Spleen (tissue), 7 donors: ENCODE measurements around the gene ST8SIA4.

Experiments used
- POLR2AphosphoS5 ChIP-seq, 3 donors: sonication (generic); formaldehyde crosslinking; IDR thresholded peaks; one replicate each; pipeline ENCODE4 v1.5.1; 2017; ENCODE audit warnings: antibody characterized with exemption in 3 of 3
- TF ChIP-seq, protein P1 (sequence below), 11 experiments: fragments of 200-600 bp in 7 of 11; fragments of 450-650 bp in 4 of 11; sonication (generic) in 4 of 11; IDR thresholded peaks in 8 of 11; conservative IDR thresholded peaks in 3 of 11; 1 replicate in 7 of 11; 2 replicates in 4 of 11; pipeline versions ENCODE4 v1.4.0 to v1.8.0; 2016 to 2021; ENCODE audit warnings: antibody characterized with exemption in 11 of 11, inconsistent platforms in 4 of 11, mild to moderate bottlenecking in 1 of 11
- donor health status: DM: no; HTN: no; CAD: no; lungs with moderate emphysema.
- donor health status: DM: no; HTN: no; CAD: no.
- donor health status: DM: no; HTN: no; CAD: no.

DNA sequence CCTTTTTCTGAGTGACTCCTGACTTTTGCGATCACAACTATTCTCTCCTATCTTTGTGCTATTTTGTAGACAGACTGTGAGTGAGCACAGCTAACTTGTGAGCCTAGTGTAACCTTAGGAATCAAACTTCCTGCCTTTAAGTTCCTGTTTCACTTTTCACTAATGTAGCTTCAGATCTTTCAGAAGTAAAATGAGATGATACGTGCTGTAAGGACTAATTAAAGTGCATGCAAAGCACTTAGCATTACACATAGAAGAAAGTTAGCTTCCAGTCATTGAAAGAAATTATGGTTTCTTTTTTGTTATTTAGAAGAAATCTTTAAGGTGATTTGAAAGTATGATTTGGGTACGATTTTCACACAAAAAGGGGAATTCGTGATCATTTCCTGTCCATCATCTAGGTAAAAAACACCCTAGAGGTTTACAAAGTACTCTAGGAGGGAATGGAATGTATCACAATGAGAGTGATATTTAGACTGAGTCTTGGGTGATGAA lies 122.7 kb downstream of the ST8SIA4 start:
- TF ChIP-seq, protein P1, sequence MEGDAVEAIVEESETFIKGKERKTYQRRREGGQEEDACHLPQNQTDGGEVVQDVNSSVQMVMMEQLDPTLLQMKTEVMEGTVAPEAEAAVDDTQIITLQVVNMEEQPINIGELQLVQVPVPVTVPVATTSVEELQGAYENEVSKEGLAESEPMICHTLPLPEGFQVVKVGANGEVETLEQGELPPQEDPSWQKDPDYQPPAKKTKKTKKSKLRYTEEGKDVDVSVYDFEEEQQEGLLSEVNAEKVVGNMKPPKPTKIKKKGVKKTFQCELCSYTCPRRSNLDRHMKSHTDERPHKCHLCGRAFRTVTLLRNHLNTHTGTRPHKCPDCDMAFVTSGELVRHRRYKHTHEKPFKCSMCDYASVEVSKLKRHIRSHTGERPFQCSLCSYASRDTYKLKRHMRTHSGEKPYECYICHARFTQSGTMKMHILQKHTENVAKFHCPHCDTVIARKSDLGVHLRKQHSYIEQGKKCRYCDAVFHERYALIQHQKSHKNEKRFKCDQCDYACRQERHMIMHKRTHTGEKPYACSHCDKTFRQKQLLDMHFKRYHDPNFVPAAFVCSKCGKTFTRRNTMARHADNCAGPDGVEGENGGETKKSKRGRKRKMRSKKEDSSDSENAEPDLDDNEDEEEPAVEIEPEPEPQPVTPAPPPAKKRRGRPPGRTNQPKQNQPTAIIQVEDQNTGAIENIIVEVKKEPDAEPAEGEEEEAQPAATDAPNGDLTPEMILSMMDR (IDR thresholded peaks at IDR 0.05 in 8 of 11, conservative IDR thresholded peaks at IDR 0.05 in 3 of 11) = no peak
- no peak for TF ChIP-seq POLR2AphosphoS5 (IDR thresholded peaks at IDR 0.05)
